Mesothelial cell of epicardium (in vitro differentiated cells): ENCODE results near the gene KCND1. TPM values are rescaled to one million over a fixed set of nuclear protein-coding genes. Genes with fewer than 3 reads are reported as not detected.

Source experiments
- DNase-seq, 2 experiments: peaks; one replicate each; pipeline ENCODE4 v3.0.0; 2021; ENCODE audit warnings: low spot score in 2 of 2; ENCODE audit not compliant: unreplicated experiment in 2 of 2
- H3K27ac Mint-ChIP-seq: 2 replicates; pipeline ENCODE4 v1.8.0; 2021; ENCODE audit warnings: mixed read lengths
- H3K27me3 Mint-ChIP-seq: 2 replicates; pipeline ENCODE4 v1.8.0; 2021; ENCODE audit warnings: low read depth, mixed read lengths
- H3K36me3 Mint-ChIP-seq: 2 replicates; pipeline ENCODE4 v1.8.0; 2021; ENCODE audit warnings: mixed read lengths
- H3K4me1 Mint-ChIP-seq: 2 replicates; pipeline ENCODE4 v1.8.0; 2021; ENCODE audit warnings: mixed read lengths
- H3K4me3 Mint-ChIP-seq: 2 replicates; pipeline ENCODE4 v1.8.0; 2021; ENCODE audit warnings: mild to moderate bottlenecking, moderate library complexity, mixed read lengths
- H3K9me3 Mint-ChIP-seq: 2 replicates; pipeline ENCODE4 v1.8.0; 2021; ENCODE audit warnings: mixed read lengths
- CTCF ChIP-seq: fragments of 200-600 bp; sonication (generic); IDR thresholded peaks from one replicate; pipeline ENCODE4 v1.5.0; 2021; ENCODE audit warnings: antibody characterized with exemption; ENCODE audit not compliant: unreplicated experiment
- total RNA-seq: library from RNA; stranded (reverse); gene quantifications from 3 replicates; pipeline ENCODE4 v1.2.1, GENCODE V29; 2021

Gene KCND1
- total RNA-seq, 1 donor from 2014 or later: 6.1 TPM

DNA sequence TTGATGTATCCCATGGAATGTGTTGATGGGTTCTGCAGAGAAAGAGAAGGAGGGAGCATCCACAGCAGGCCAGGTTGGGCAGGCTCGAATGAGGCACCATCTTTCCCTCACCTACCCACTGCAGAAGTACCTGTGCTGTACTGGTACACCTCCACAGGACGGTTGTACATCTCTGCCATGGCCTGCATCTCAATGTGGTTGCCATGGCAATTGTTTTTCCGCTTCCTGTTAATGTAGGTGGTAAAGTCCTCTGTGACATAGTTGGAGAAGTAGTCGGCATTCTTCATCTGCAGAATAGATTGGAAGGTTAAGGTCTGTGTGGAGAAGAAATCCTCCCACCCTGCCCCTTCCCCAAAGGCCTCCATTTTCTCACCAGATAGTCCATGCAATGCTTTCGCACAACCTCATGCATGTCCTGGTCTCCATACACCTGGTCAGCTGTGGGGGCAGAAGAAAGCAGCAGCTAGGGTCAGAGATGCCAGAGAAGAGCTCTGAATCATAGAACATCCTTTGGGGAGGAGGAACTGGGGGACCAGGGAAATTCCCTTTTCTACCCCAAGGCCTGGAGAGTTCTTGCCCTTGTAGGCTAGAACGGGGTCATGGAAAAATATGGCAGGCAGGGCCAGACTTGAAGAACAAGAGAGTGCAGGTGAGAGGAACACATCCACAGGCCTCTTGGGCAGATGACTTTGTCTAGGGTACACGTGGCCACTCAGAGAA lies 36.9 kb downstream of the KCND1 start:
- no peak for DNase-seq
- TF ChIP-seq CTCF: no peak
- Mint-ChIP-seq H3K9me3 (peaks cover 26% of the 10 kb centered on the region), H3K4me1 (no peaks in the 10 kb centered on the region), H3K27ac (no peak overlapping the region), H3K36me3 (peaks cover 29% of the 10 kb centered on the region), H3K4me3 (no peak overlapping the region), H3K27me3 (no peaks in the 10 kb centered on the region)

DNA sequence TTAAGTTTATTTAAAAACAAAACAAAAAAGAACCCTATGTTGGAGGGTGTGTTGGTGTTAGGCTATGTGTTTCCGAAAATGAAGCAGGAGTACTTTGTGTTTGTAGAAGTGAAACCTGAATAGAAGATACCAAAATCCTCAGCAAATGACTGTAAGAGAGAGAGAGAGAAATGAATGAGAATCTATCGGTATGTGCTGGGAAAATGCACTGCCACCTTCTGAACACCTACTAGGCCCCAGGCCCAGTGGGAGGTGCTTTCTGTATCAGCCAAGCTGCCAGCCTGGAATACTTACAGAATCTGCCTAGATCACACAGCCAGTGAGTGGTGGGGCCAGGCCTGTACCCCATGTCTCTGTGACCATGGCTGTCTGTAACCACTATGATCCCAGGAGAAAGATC lies 37.9 kb downstream of the KCND1 start:
- Mint-ChIP-seq H3K9me3 (peaks cover 26% of the 10 kb centered on the region), H3K27me3 (no peaks in the 10 kb centered on the region), H3K4me3 (no peak overlapping the region), H3K27ac (no peak overlapping the region), H3K4me1 (no peaks in the 10 kb centered on the region), H3K36me3 (peaks cover 29% of the 10 kb centered on the region)
- no peak for DNase-seq
- no peak for TF ChIP-seq CTCF

- Mint-ChIP-seq H3K4me3 (no peak overlapping the region), H3K36me3 (peaks cover 24% of the 10 kb centered on the region), H3K27ac (no peak overlapping the region), H3K27me3 (no peaks in the 10 kb centered on the region), H3K9me3 (peaks cover 16% of the 10 kb centered on the region), H3K4me1 (no peaks in the 10 kb centered on the region)
- no peak for DNase-seq
- TF ChIP-seq CTCF: no peak
These were observed 43.8 kb downstream of the KCND1 start for GRCh38 chrX:48927736-48928382.

GRCh38 chrX:48927123-48927522 lies 44.5 kb downstream of the KCND1 start:
- Mint-ChIP-seq H3K4me3 (no peak overlapping the region), H3K27ac (no peak overlapping the region), H3K4me1 (no peaks in the 10 kb centered on the region), H3K9me3 (peaks cover 14% of the 10 kb centered on the region), H3K27me3 (no peaks in the 10 kb centered on the region), H3K36me3 (peaks cover 22% of the 10 kb centered on the region)
- no peak for TF ChIP-seq CTCF
- DNase-seq: no peak

GRCh38 chrX:48924270-48924669 lies 47.4 kb downstream of the KCND1 start:
- no peak for DNase-seq
- H3K9me3 Mint-ChIP-seq: peaks cover 6% of the 10 kb centered on the region
- H3K4me3 Mint-ChIP-seq: no peak overlapping the region
- H3K36me3 Mint-ChIP-seq: peaks cover 15% of the 10 kb centered on the region
- H3K4me1 Mint-ChIP-seq: peaks cover 7% of the 10 kb centered on the region
- TF ChIP-seq CTCF: no peak
- no peaks in the 10 kb centered on the region for H3K27me3 Mint-ChIP-seq
- H3K27ac Mint-ChIP-seq: no peak overlapping the region
